Endometrial microvascular endothelial cells (primary cell): ENCODE measurements around the gene DAP. TPM values are rescaled to one million over a fixed set of nuclear protein-coding genes. Genes with fewer than 3 reads are reported as not detected.

Experiments
- in situ Hi-C: cut with HindIII; loops from 2 replicates; pipeline ENCODE4 v1.10.0; 2017; ENCODE audit warnings: low sequenced_read_pairs, low pct_unique_long_range_greater_than_20kb; ENCODE audit errors: inconsistent ontology term
- total RNA-seq: library from RNA; depleted of rRNA; stranded (reverse); fragments of >200 nt; gene quantifications from one replicate; pipeline ENCODE4 v1.2.3, GENCODE V29; 2015; ENCODE audit errors: inconsistent ontology term

Gene DAP
- total RNA-seq, 1 donor from 2014 or later, result 117 TPM

GRCh38 chr5:10681731-10682679, 79.0 kb downstream of the DAP start:
- in situ Hi-C loops, result no loop called here

GRCh38 chr5:10680876-10681481, 80.1 kb downstream of the DAP start:
- in situ Hi-C loops, result no loop called here

GRCh38 chr5:10679336-10679988, 81.6 kb downstream of the DAP start:
- in situ Hi-C loops, result no loop called here

- in situ Hi-C loops, result no loop called here
Observed at GRCh38 chr5:10678244-10678643, 82.8 kb downstream of the DAP start.

GRCh38 chr5:10677533-10677932, 83.5 kb downstream of the DAP start:
- in situ Hi-C loops, result no loop called here

GRCh38 chr5:10676946-10677345, 84.1 kb downstream of the DAP start:
- in situ Hi-C loops, result no loop called here

- in situ Hi-C loops, result no loop called here
Observed at GRCh38 chr5:10676224-10676623, 84.8 kb downstream of the DAP start.

- in situ Hi-C loops, result no loop called here
Observed at GRCh38 chr5:10675177-10675700, 85.8 kb downstream of the DAP start.

- in situ Hi-C loops, result no loop called here
Observed at GRCh38 chr5:10674582-10674981, 86.5 kb downstream of the DAP start.

- in situ Hi-C loops, result no loop called here
Observed at GRCh38 chr5:10674096-10674495, 86.9 kb downstream of the DAP start.

- in situ Hi-C loops, result no loop called here
Observed at GRCh38 chr5:10673407-10673806, 87.6 kb downstream of the DAP start.

GRCh38 chr5:10673017-10673389, 88.0 kb downstream of the DAP start:
- in situ Hi-C loops, result no loop called here

- in situ Hi-C loops, result no loop called here
Observed at GRCh38 chr5:10672146-10673016, 88.7 kb downstream of the DAP start.

GRCh38 chr5:10671041-10672008, 89.7 kb downstream of the DAP start:
- in situ Hi-C loops, result no loop called here

- in situ Hi-C loops, result no loop called here
Observed at GRCh38 chr5:10669983-10670382, 91.1 kb downstream of the DAP start.

GRCh38 chr5:10668697-10669096, 92.3 kb downstream of the DAP start:
- in situ Hi-C loops, result no loop called here

GRCh38 chr5:10667431-10668057, 93.5 kb downstream of the DAP start:
- in situ Hi-C loops, result no loop called here
